Common myeloid progenitor, CD34-positive (primary cell): ENCODE data around the gene ADPRHL1.
"Not testable (repeated sequence)": the region's sequence is repeated elsewhere in the genome, so short reads cannot be mapped to it uniquely, and the experiment has no call there.

ENCODE experiments used
- CTCF ChIA-PET: fragments of 350-600 bp; sonication (Branson Sonifier 250); formaldehyde crosslinking; loops from one replicate; lab custom pipeline; 2021; ENCODE audit warnings: antibody characterized with exemption; lab: Charles Lee
- POLR2A ChIA-PET: fragments of 350-600 bp; sonication (Branson Sonifier 250); formaldehyde crosslinking; loops from one replicate; lab custom pipeline; 2021; ENCODE audit warnings: antibody characterized with exemption; lab: Charles Lee
- DNase-seq, 3 donors: peaks; one replicate each; pipeline versions ENCODE4 v3.0.0 to v3.0.0-alpha.2; 2013
- H3K27ac ChIP-seq, 2 experiments: 1 replicate in 1 of 2; 2 replicates in 1 of 2; pipeline ENCODE4 v1.7.0; 2013; ENCODE audit warnings: inconsistent platforms in 2 of 2, low read length in 2 of 2, mild to moderate bottlenecking in 2 of 2, low read depth in 1 of 2, moderate library complexity in 1 of 2; ENCODE audit not compliant: severe bottlenecking in 2 of 2, insufficient read depth in 1 of 2, poor library complexity in 1 of 2
- H3K27me3 ChIP-seq, 5 experiments: replicated peaks in 2 of 5; 1 replicate in 3 of 5; 2 replicates in 2 of 5; pipeline versions ENCODE4 v1.6.1 to v1.7.0; 2013; ENCODE audit warnings: low read length in 4 of 5, mild to moderate bottlenecking in 2 of 5, moderate library complexity in 2 of 5, inconsistent platforms in 1 of 5; ENCODE audit not compliant: insufficient read depth in 5 of 5, control insufficient read depth in 4 of 5
- H3K36me3 ChIP-seq, 4 experiments: 1 replicate in 2 of 4; 2 replicates in 2 of 4; pipeline versions ENCODE4 v1.6.1 to v1.7.0; 2013; ENCODE audit warnings: low read length in 3 of 4, control low read depth in 1 of 4, mild to moderate bottlenecking in 1 of 4; ENCODE audit not compliant: control insufficient read depth in 4 of 4, insufficient read depth in 4 of 4
- H3K4me1 ChIP-seq, 4 experiments: 1 replicate in 3 of 4; 2 replicates in 1 of 4; pipeline versions ENCODE4 v1.6.1 to v1.7.1; 2013; ENCODE audit warnings: low read length in 3 of 4, mild to moderate bottlenecking in 3 of 4, control low read depth in 1 of 4, inconsistent platforms in 1 of 4, moderate library complexity in 1 of 4; ENCODE audit not compliant: control insufficient read depth in 4 of 4, insufficient read depth in 4 of 4; ENCODE audit errors: control extremely low read depth in 1 of 4
- H3K4me3 ChIP-seq, 7 experiments: 1 replicate in 4 of 7; 2 replicates in 3 of 7; pipeline versions ENCODE4 v1.5.1 to v1.7.0; 2013; ENCODE audit warnings: mild to moderate bottlenecking in 7 of 7, low read length in 6 of 7, moderate library complexity in 6 of 7, inconsistent platforms in 2 of 7, low read depth in 2 of 7, control low read depth in 1 of 7; ENCODE audit not compliant: insufficient read depth in 4 of 7, control insufficient read depth in 1 of 7; ENCODE audit errors: extremely low read depth in 1 of 7
- H3K9me3 ChIP-seq, 5 experiments: 1 replicate in 4 of 5; 2 replicates in 1 of 5; pipeline versions ENCODE4 v1.6.1 to v1.7.1; 2013; ENCODE audit warnings: low read length in 4 of 5, mild to moderate bottlenecking in 2 of 5, inconsistent platforms in 1 of 5, low read depth in 1 of 5, moderate library complexity in 1 of 5; ENCODE audit not compliant: control insufficient read depth in 4 of 5, insufficient read depth in 2 of 5; ENCODE audit errors: control extremely low read depth in 1 of 5
- WGBS: methylation state at CpG from one replicate; pipeline ENCODE4 v1.1.5; 2013; ENCODE audit not compliant: insufficient coverage; 5-methylcytosine and 5-hydroxymethylcytosine counted together

ADPRHL1 gene

DNA sequence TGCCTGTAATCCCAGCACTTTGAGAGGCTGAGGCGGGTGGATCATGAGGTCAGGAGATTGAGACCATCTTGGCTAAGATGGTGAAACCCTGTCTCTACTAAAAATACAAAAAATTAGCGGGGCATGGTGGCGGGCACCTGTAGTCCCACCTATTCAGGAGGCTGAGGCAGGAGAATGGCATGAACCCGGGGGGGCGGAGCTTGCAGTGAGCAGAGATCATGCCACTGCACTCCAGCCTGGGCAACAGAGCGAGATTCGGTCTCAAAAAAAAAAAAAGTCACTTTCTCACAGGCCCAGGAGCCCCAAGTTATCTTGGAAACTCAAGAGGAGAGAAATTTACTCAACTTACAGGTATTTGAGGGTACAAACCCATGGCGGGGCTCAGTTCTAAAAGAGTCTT is 63.7 kb downstream of the ADPRHL1 start:
- H3K27me3 ChIP-seq, POLR2A ChIA-PET, H3K36me3 ChIP-seq, H3K4me3 ChIP-seq, DNase-seq, H3K27ac ChIP-seq, CTCF ChIA-PET: not testable (repeated sequence)
- Histone ChIP-seq H3K9me3 (peaks cover 2 to 32% (median 18%) of the 10 kb centered on the region in 5 experiments), H3K4me1 (peaks cover 0 to 12% (median 10%) of the 10 kb centered on the region in 4 experiments)
- 94% methylated on average over 7 of the region's 8 CpGs for WGBS

DNA sequence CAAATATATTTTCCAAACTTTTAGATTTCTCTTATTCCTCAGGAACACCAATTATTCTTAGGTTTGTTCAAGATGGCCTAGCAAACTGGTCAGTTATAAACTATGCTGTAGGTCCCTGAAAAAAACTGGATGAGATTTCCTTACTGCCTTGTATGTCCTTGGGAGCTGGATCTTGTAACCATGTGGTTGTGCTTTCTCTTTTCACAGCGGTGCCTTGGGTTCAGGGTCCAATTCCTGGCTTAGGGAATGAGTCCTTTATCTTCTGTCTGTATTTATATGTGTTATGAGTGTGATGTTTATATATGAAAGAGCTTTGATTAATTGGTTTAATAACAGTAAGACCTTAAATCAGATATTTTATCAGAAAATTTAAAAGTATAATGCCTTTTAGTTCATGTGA is 65.9 kb downstream of the ADPRHL1 start:
- no peaks in the 10 kb centered on the region for H3K27me3 ChIP-seq
- ChIA-PET POLR2A (no interaction called here), CTCF (interaction anchor here (0.7 kb wide), 1 partner anchor 16 kb away, joined by 3 read pairs; no protein-coding TSS in a partner anchor)
- peaks cover 2 to 41% (median 18%) of the 10 kb centered on the region in 5 experiments for H3K9me3 ChIP-seq
- no peaks in the 10 kb centered on the region for H3K36me3 ChIP-seq
- H3K27ac ChIP-seq: no peak overlapping the region
- DNase-seq: no peak
- no peaks in the 10 kb centered on the region for H3K4me1 ChIP-seq
- H3K4me3 ChIP-seq: no peak overlapping the region
- no CpG with 5 or more reads among the region's 1 CpG for WGBS

DNA sequence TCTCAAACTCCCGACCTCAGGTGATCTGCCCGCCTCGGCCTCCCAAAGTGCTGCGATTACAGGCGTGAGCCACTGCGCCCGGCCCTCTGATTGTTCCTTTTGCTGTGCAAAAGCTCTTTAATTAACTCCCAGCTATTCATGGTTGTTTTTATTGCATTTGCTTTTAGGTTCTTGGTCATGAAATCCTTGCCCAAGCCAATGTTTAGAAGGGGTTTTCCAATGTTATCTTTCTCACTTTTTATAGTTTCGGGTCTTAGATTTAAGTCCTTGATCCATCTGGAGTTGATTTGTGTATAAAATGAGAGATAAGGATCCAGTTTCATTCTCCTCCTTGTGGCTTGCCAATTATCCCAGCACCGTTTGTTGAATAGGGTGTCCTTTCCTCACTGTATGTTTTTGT is 70.2 kb downstream of the ADPRHL1 start:
- H3K27me3 ChIP-seq: peaks cover 0 to 9% (median 3%) of the 10 kb centered on the region in 5 experiments
- 99% methylated on average over 8 of the region's 9 CpGs for WGBS
- DNase-seq: no peak
- ChIA-PET CTCF (no interaction called here), POLR2A (no interaction called here)
- no peak overlapping the region for H3K27ac ChIP-seq
- H3K4me3 ChIP-seq: no peak overlapping the region
- no peaks in the 10 kb centered on the region for H3K4me1 ChIP-seq
- H3K9me3 ChIP-seq: peaks cover 0 to 34% (median 11%) of the 10 kb centered on the region in 5 experiments
- H3K36me3 ChIP-seq: no peaks in the 10 kb centered on the region

DNA sequence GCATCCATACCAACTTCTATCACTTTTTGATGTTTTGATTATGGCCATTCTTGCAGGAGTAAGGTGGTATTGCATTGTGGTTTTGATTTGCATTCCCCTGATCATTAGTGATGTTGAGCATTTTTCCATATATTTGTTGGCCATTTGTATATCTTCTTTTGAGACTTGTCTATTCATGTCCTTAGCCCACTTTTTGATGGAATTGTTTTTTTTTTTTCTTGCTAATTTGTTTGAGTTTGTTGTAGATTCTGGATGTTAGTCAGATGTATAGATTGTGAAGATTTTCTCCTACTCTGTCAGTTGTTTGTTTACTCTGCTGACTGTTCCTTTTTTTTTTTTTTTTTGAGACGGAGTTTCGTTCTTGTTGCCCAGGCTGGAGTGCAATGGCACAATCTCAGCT is 70.7 kb downstream of the ADPRHL1 start:
- H3K36me3 ChIP-seq, POLR2A ChIA-PET, H3K27ac ChIP-seq, CTCF ChIA-PET, H3K4me1 ChIP-seq, DNase-seq, H3K4me3 ChIP-seq: not testable (repeated sequence)
- H3K27me3 ChIP-seq: peaks cover 0 to 10% (median 3%) of the 10 kb centered on the region in 5 experiments
- peaks cover 0 to 31% (median 11%) of the 10 kb centered on the region in 5 experiments for H3K9me3 ChIP-seq
- whole genome bisulfite sequencing: no CpG with 5 or more reads among the region's 2 CpGs

DNA sequence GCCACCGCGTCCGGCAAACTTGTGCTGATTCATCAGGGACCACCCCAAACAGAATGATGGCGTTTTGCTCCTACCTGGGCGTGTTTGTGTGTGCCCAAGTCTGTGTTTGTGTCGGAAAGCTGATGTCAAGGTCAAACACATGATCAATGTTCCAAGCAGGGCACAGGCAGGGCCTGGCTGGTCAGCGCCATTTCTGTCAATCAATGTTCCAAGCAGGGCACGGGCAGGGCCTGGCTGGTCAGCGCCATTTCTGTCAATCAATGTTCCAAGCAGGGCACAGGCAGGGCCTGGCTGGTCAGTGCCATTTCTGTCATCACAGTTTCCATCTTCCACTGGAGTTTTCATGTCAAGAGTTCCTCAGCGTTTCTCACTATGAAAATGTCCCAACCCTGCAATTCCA is 74.5 kb downstream of the ADPRHL1 start:
- Histone ChIP-seq H3K4me1 (no peaks in the 10 kb centered on the region), H3K27ac (no peak overlapping the region), H3K4me3 (no peak overlapping the region), H3K27me3 (peaks cover 0 to 10% (median 3%) of the 10 kb centered on the region in 5 experiments), H3K36me3 (no peaks in the 10 kb centered on the region), H3K9me3 (peaks cover 0 to 14% (median 0%) of the 10 kb centered on the region in 5 experiments)
- no peak for DNase-seq
- WGBS: 98% methylated on average over 10 of the region's 10 CpGs
- POLR2A ChIA-PET: no interaction called here
- CTCF ChIA-PET: interaction anchor here (1.1 kb wide), 1 partner anchor 13 kb away, joined by 3 read pairs; no protein-coding TSS in a partner anchor

DNA sequence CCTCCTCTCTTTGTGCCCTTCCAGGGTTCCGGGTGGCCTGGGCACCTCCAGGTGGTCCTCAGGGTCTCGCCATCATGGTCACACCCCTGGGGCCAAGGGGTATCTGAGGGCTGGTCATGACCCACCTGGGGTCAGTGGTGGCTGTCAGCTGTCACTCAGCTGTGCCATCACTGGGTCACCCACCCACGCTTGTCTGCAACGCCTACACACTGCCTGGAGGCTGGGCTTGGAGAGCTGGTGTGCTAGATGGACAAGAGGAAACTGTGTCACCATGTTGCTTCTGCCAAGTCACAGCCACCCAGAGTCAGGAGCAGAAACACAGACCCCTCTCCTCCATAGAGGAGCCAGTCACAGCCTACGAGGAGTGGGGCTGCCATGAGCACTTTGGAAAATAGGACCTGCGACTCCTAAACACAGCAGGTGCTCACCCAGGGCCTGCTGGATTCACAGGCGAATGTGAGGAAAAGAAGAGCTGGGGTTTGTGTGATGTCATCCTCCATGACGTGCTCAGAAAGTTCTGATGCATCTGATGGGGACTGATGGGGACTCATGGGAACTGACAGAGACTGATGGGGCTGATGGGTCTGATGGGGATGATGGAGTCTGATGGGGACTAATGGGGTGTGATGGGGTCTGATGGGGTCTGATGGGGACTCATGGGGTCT is 78.6 kb downstream of the ADPRHL1 start:
- POLR2A ChIA-PET: no interaction called here
- Histone ChIP-seq H3K4me3 (no peak overlapping the region), H3K4me1 (peaks cover 0 to 2% (median 0%) of the 10 kb centered on the region in 4 experiments), H3K9me3 (no peaks in the 10 kb centered on the region), H3K36me3 (no peaks in the 10 kb centered on the region), H3K27me3 (peaks cover 0 to 6% (median 3%) of the 10 kb centered on the region in 5 experiments), H3K27ac (no peak overlapping the region)
- WGBS: 92% methylated on average over 5 of the region's 8 CpGs
- DNase-seq: no peak
- CTCF ChIA-PET: no interaction called here

DNA sequence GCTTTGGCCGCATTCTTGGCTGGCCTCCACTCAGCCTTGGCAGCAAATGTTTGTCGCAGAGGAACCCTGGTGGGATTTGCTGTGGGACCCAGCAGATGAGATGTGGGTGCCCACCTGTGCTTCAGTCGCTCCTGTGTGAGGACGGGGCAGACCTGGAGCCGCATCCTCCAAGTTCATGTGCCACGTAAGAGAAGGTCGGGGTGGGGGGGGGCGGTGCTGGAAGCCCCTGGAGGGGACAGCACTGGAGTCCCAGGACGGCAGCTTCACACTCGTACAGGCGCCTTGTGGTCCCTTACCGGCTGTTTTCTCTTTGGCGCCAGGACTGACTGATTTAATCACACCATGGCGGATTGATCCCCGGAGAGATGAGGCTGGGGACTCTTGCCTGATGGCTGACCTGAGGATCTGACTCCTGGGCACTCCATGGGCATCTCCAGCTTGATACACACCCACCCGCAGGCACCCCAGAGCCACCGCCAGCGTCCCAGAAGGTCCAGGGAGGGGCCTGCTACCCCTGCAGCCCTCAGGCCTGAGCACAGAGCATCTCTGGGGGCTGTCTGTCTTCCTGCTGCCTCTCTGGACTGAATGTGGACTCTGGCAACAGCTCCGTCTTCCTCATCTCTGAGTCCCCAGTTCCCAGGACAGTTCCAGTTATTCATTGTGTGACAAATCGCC is 79.3 kb downstream of the ADPRHL1 start:
- CTCF ChIA-PET: no interaction called here
- Histone ChIP-seq H3K27ac (no peak overlapping the region), H3K27me3 (peaks cover 0 to 6% (median 3%) of the 10 kb centered on the region in 5 experiments), H3K36me3 (no peaks in the 10 kb centered on the region), H3K4me3 (no peak overlapping the region), H3K9me3 (no peaks in the 10 kb centered on the region), H3K4me1 (peaks cover 0 to 2% (median 0%) of the 10 kb centered on the region in 4 experiments)
- no peak for DNase-seq
- POLR2A ChIA-PET: no interaction called here
- 90% methylated on average over 20 of the region's 20 CpGs for WGBS
